Stomach smooth muscle (tissue), 2 donors: Measurements from ENCODE around the gene SPATA6L.

Experiments used
- H3K27ac ChIP-seq: one replicate; pipeline ENCODE4 v1.7.0; 2013; ENCODE audit warnings: mild to moderate bottlenecking, low read length, inconsistent platforms
- H3K27me3 ChIP-seq, 2 donors: one replicate each; pipeline ENCODE4 v1.7.0; 2013; ENCODE audit warnings: low read length in 2 of 2; ENCODE audit not compliant: insufficient read depth in 2 of 2, control insufficient read depth in 1 of 2
- H3K36me3 ChIP-seq, 2 donors: one replicate each; pipeline ENCODE4 v1.7.0; 2013; ENCODE audit warnings: low read length in 2 of 2; ENCODE audit not compliant: control insufficient read depth in 2 of 2, insufficient read depth in 2 of 2
- H3K4me1 ChIP-seq: one replicate; pipeline ENCODE4 v1.7.0; 2013; ENCODE audit warnings: low read length; ENCODE audit not compliant: control insufficient read depth, insufficient read depth
- H3K4me3 ChIP-seq, 2 donors: one replicate each; pipeline ENCODE4 v1.7.0; 2013; ENCODE audit warnings: low read length in 2 of 2
- H3K9ac ChIP-seq, 2 donors: one replicate each; pipeline ENCODE4 v1.7.0; 2013; ENCODE audit warnings: low read length in 2 of 2, mild to moderate bottlenecking in 1 of 2
- H3K9me3 ChIP-seq, 2 donors: one replicate each; pipeline ENCODE4 v1.7.0; 2013; ENCODE audit warnings: low read length in 2 of 2; ENCODE audit not compliant: control insufficient read depth in 2 of 2
- donor health status: healthy.
- donor health status: Pancreatic carcinoma.

Gene SPATA6L

DNA sequence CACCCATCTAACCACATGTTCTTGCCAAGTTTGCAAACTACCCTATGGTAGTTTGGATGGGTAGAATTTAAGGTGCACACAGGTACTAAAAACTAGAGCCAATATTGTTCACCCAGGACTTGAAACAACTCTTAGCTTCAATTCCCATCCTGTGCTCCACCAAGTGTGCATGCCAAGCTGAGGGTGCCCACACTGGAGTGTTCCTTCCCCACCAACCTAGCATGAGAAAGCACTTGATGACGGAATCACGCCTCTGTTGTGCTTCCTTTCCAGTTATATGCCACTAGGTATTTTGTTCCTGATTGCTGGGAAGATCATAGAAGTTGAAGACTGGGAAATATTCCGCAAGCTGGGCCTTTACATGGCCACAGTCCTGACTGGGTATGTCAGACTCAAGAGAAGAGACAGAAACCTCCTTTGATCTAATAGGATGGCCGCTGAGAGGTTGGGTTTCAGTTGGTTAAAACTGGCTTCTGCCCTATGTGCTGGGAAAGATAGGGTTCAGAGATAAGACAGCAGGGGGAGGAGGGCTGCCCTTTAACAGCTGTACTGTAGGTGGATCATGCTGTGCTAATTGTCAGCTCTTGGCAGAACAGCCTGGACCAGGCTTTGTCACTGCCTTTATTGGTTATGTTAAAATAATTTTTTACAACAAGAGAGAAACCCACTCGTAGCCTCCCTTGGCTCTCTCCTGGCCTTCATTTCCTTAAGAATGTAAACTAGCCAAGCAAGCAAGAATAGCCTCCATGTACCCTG lies 92.5 kb downstream of the SPATA6L start:
- Histone ChIP-seq H3K4me3 (no peak overlapping the region), H3K27me3 (no peaks in the 10 kb centered on the region), H3K9me3 (no peaks in the 10 kb centered on the region), H3K4me1 (peaks cover 3% of the 10 kb centered on the region), H3K27ac (no peak overlapping the region), H3K9ac (no peak overlapping the region), H3K36me3 (peaks cover 6 to 12% of the 10 kb centered on the region in 2 donors)

DNA sequence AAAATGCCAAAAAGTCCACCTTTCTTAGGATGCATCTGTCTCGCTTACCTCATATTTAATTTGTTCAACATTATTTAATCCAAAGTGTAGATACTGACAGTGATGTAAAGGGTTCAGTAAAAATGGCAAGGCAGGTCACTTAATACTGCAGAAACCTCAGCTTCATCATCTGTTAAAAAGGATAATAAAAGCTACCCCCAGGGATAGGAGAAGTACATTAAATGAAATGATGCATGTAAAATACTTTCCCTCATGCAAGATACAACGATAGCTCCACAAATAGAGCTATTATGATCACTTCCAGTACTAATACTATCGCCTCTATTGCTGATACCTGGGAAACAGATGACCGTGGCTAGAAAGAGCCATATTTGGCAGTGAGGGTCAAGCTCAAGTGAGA lies 93.1 kb downstream of the SPATA6L start:
- Histone ChIP-seq H3K4me3 (no peak overlapping the region), H3K27me3 (no peaks in the 10 kb centered on the region), H3K27ac (no peak overlapping the region), H3K4me1 (peaks cover 3% of the 10 kb centered on the region), H3K9ac (no peak overlapping the region), H3K36me3 (peaks cover 6 to 12% of the 10 kb centered on the region in 2 donors), H3K9me3 (no peaks in the 10 kb centered on the region)

DNA sequence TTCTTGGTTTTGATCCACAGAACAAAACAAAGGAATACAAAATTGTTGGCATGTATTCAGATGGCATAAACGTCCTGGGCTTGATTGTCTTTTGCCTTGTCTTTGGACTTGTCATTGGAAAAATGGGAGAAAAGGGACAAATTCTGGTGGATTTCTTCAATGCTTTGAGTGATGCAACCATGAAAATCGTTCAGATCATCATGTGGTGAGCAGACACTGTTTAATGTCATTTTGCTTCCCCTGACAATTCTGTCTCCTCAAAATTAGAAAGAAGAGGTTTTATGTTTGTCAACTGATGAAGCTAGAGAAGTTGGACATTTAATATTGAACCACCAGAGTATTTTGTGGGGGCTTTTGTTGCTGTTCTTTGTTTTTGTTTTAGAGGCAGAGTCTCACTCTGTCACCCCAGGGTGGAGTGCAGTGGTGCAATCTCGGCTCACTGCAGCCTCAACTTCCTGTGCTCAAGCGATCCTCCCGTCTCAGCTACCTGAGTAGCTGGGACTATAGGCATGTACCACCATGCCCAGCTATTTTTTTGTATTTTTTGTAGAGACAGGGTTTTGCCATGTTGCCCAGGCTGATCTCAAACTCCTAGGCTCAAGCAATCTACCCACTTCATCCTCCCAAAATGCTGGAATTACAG lies 94.0 kb downstream of the SPATA6L start:
- Histone ChIP-seq H3K27me3 (no peaks in the 10 kb centered on the region), H3K27ac (no peak overlapping the region), H3K9me3 (no peaks in the 10 kb centered on the region), H3K4me1 (peaks cover 3% of the 10 kb centered on the region), H3K9ac (no peak overlapping the region), H3K36me3 (peaks cover 6 to 12% of the 10 kb centered on the region in 2 donors), H3K4me3 (no peak overlapping the region)

DNA sequence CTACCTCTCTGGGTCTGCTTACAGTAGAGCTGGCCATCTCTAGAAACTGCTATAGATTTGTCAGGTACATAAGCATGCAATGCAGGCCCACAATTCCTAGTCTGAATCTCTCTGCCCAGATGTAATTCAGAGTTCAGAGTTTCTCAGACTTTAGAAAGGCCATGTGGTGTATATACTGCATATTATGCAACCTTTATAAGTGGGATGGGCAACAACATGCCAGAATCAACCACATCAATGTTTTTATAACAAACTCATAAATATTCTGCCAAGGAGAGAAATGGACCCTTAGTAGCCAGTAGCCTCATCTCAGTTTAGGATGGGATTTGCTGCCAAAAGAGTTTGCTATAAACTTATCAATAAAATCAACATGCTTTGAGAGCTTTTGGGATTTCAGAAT lies 97.2 kb downstream of the SPATA6L start:
- no peak overlapping the region for H3K4me3 ChIP-seq
- no peaks in the 10 kb centered on the region for H3K36me3 ChIP-seq
- H3K27ac ChIP-seq, result no peak overlapping the region
- H3K4me1 ChIP-seq, result peaks cover 1% of the 10 kb centered on the region
- no peak overlapping the region for H3K9ac ChIP-seq
- no peaks in the 10 kb centered on the region for H3K9me3 ChIP-seq
- no peaks in the 10 kb centered on the region for H3K27me3 ChIP-seq

DNA sequence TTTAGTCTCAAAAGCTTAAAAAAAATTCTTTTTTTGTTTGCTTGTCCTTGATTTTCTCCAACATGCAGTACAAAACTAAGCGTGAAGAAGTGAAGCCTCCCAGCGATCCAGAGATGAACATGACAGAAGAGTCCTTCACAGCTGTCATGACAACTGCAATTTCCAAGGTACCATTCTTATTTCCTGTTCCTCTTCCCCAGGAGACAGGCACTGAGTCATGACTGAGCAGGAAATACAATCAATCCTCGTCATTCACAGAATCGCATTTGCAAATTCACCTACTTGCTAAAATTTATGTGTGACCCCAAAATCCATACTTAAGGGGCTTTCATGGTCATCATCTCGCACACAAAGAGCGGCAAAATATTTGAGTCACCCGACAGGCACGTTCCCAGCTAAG lies 98.7 kb downstream of the SPATA6L start:
- no peaks in the 10 kb centered on the region for H3K4me1 ChIP-seq
- H3K36me3 ChIP-seq, result no peaks in the 10 kb centered on the region
- no peak overlapping the region for H3K9ac ChIP-seq
- no peak overlapping the region for H3K27ac ChIP-seq
- no peak overlapping the region for H3K4me3 ChIP-seq
- no peaks in the 10 kb centered on the region for H3K9me3 ChIP-seq
- H3K27me3 ChIP-seq, result no peaks in the 10 kb centered on the region

DNA sequence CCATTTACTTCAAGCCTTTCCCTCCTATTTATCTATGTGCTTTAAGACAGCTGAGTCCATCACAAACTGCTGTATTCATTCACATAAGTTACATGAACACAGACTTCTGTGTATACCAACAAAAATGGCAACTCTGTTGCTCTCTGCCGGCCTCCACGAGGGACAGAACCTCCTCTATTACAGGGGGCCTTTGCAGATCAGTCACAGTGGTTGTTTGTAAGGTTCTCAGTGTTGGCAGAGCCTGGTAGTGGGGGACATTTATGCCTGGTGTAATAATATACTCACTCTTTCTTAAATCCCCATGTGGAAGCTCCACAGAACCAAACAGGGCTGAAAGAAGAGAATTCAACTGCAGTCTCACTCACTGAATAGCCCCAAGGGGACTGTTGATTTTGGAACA lies 99.5 kb downstream of the SPATA6L start:
- Histone ChIP-seq H3K4me1 (no peaks in the 10 kb centered on the region), H3K36me3 (no peaks in the 10 kb centered on the region), H3K4me3 (no peak overlapping the region), H3K9me3 (no peaks in the 10 kb centered on the region), H3K9ac (no peak overlapping the region), H3K27ac (no peak overlapping the region), H3K27me3 (no peaks in the 10 kb centered on the region)

DNA sequence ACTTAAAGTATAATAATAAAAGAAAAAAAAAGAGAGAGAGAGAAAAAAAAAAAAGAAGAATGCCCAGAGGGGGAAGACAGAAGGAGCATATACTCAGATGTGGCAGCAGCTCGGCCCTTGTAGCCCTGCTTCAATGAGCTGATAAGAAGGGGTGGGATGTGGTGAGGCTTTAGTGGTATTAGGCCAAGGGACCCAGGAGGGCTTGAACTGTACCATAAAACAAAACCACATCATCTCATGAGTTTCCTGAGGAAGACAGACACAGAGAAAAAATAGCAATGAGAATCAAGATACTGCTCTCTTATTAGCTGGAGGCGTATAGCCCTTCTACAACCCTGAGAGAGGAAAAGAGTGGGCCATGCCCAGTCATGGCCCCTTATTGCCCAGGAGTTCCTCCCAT lies 103.2 kb downstream of the SPATA6L start:
- Histone ChIP-seq H3K36me3 (no peaks in the 10 kb centered on the region), H3K9me3 (no peaks in the 10 kb centered on the region), H3K27me3 (no peaks in the 10 kb centered on the region), H3K9ac (no peak overlapping the region), H3K4me3 (no peak overlapping the region), H3K27ac (no peak overlapping the region), H3K4me1 (no peaks in the 10 kb centered on the region)

DNA sequence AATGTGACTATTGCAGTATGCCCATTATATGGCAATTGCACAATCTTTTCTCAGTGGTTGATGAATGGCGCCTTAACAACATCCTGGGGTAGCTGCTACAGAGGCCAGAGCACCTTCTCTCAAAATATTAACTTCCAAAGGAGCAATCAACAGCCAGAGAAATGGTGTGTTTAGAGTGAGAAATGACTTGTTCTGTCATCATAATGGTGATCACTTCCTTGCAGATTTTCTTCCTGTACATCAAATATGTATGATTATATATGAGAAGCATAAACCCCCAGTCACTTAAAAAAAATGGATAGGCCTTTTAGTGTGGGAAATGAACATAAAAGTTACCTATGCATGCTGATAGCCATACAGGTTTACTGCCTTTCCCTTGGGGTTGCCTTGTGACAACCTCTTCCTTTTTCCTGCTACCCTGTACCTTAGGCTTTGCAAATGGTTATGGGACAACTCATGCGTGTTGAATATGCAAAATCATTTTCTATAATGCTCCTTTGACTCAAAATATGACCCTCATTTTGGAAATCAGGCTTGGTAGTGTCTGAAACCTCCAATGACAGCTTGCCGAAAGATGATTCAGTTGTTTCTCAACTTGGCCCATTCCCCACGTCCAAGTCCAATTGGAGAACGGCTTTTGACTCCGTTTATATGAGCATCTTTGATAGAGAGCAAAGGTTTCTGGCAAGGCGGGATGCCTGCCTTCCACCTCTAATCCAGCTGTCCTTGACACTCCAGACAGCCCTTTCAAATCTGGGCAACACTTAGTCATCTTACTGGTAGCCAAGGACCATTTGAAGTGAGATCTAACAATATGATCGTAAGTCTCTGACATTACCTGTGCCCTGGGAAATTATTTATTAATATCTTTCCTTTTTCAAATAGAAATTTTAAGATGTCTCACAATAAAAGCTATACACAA lies 106.8 kb downstream of the SPATA6L start:
- H3K4me1 ChIP-seq, result peaks cover 2% of the 10 kb centered on the region
- H3K4me3 ChIP-seq, result no peak overlapping the region
- no peaks in the 10 kb centered on the region for H3K36me3 ChIP-seq
- no peak overlapping the region for H3K27ac ChIP-seq
- H3K9ac ChIP-seq, result no peak overlapping the region
- no peaks in the 10 kb centered on the region for H3K27me3 ChIP-seq
- peaks cover 0 to 3% of the 10 kb centered on the region in 2 donors for H3K9me3 ChIP-seq

DNA sequence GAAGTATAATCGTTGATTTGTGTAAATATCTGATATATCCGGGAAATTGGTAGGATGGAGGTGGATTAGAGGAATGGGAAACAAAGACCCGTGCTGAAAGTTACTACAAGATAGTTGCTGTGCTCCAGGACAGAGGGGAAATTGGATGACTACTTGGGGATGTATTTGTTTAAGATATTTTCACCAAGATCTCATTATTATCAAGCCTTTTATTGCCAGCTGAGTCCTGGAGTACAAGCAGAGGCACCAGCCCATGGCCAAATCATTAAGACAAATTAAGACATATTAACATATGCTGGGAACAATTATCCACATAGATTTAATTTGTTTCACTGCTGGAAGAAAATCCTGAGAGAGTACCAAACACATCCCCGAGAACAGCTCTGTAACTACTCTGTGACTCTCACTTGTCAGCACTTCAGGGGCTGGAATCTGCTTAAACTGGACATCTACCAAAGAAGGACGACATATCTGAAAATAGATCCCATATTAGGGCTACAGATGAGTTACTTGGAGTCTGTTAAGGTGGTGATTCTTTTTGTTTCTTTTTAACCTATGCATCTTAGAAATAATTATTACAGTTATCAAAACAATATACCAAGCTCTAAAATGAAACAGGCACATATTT lies 107.8 kb downstream of the SPATA6L start:
- H3K4me3 ChIP-seq, result no peak overlapping the region
- H3K36me3 ChIP-seq, result no peaks in the 10 kb centered on the region
- peaks cover 2% of the 10 kb centered on the region for H3K4me1 ChIP-seq
- H3K27me3 ChIP-seq, result no peaks in the 10 kb centered on the region
- H3K9ac ChIP-seq, result peak overlapping the region in 1 of 2 donors; percentile 43
- peak overlapping the region; percentile 7 for H3K27ac ChIP-seq
- peaks cover 0 to 3% of the 10 kb centered on the region in 2 donors for H3K9me3 ChIP-seq

DNA sequence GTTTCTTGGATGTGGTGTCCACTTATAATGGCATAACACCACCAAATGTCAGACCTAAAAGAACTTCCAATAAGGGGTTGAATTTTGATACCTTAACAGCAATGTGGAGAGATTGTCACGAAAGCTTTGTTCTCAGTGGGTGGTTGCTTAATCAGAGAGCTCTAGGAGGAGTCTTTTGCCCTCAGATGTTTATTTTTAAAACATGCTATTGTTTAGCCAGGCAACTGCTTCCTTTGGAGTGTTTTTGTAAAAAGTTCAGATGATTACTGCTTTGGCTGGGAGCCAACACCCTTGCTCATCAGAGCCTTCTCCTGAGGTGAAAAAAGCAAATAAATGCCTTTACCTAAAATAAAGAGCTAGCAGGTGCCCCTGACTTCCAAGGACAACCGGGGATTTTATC lies 111.0 kb downstream of the SPATA6L start:
- H3K4me1 ChIP-seq, result peaks cover 13% of the 10 kb centered on the region
- H3K9me3 ChIP-seq, result peaks cover 0 to 3% of the 10 kb centered on the region in 2 donors
- no peak overlapping the region for H3K9ac ChIP-seq
- H3K27ac ChIP-seq, result no peak overlapping the region
- no peaks in the 10 kb centered on the region for H3K36me3 ChIP-seq
- H3K4me3 ChIP-seq, result no peak overlapping the region
- no peaks in the 10 kb centered on the region for H3K27me3 ChIP-seq
